Psoas muscle (tissue), 8 donors: ENCODE measurements around the gene FLT3. TPM values are rescaled to one million over a fixed set of nuclear protein-coding genes. Genes with fewer than 3 reads are reported as not detected.
A peak's percentile ranks its signal among the peaks of the same experiment; 100 is the strongest.

ENCODE experiments used
- ATAC-seq, 4 donors: fragments of 200-7000 bp; cut with Tn5 transposase; one replicate each; pipeline ENCODE4 v1.9.1; 2020; ENCODE audit warnings: moderate library complexity in 3 of 4, mild to moderate bottlenecking in 2 of 4
- DNase-seq, 2 donors: peaks; one replicate each; pipeline ENCODE4 v3.0.0-alpha.2; 2020
- H3K27ac ChIP-seq: fragments of 200-600 bp; one replicate; pipeline ENCODE4 v1.8.0; 2022
- H3K27me3 ChIP-seq, 3 donors: fragments of 200-600 bp in 1 of 3; one replicate each; pipeline versions ENCODE4 v1.6.1 to v1.8.0; 2013 to 2022; ENCODE audit warnings: low read length in 2 of 3, mild to moderate bottlenecking in 2 of 3, moderate library complexity in 1 of 3; ENCODE audit not compliant: insufficient read depth in 3 of 3
- H3K36me3 ChIP-seq, 2 donors: fragments of 200-600 bp in 1 of 2; one replicate each; pipeline versions ENCODE4 v1.6.1 to v1.8.0; 2013 to 2022; ENCODE audit warnings: low read depth in 1 of 2, mild to moderate bottlenecking in 1 of 2, moderate library complexity in 1 of 2; ENCODE audit not compliant: insufficient read depth in 1 of 2
- H3K4me1 ChIP-seq: fragments of 200-600 bp; one replicate; pipeline ENCODE4 v1.8.0; 2022
- H3K4me3 ChIP-seq: fragments of 200-600 bp; one replicate; pipeline ENCODE4 v1.8.0; 2022; ENCODE audit warnings: mild to moderate bottlenecking
- H3K9me3 ChIP-seq: fragments of 200-600 bp; one replicate; pipeline ENCODE4 v1.8.0; 2022
- CTCF ChIP-seq: fragments of 200-600 bp; IDR thresholded peaks from one replicate; pipeline ENCODE4 v1.8.0; 2022; ENCODE audit warnings: antibody characterized with exemption
- WGBS, 3 donors: extraction: QIAGEN DNeasy Blood & Tissue Kit; methylation state at CpG; one replicate each; pipeline versions ENCODE4 v1.1.6 to v1.1.7; 2013; 5-methylcytosine and 5-hydroxymethylcytosine counted together
- intact Hi-C, 2 donors: fragments of 100-400 bp; cut with DNase I; formaldehyde crosslinking; loops; one replicate each; pipeline versions ENCODE4 v1.11.0 to v1.14.2; 2022
- polyA plus RNA-seq, 3 donors: library from polyadenylated mRNA; stranded (reverse); fragments of 200-250 nt; gene quantifications; one replicate each; pipeline ENCODE4 v1.2.3, GENCODE V29; 2013
- total RNA-seq, 4 donors: library from RNA; stranded (reverse); fragmentation: NEBNext Ultra II Directional in 2 of 4; extraction: Animal tissue kit (Norgen Biotek cat#: 25700) in 2 of 4; gene quantifications; one replicate each; pipeline versions ENCODE4 v1.2.1 to v1.2.4, GENCODE V29; 2021 to 2023
- donor health status: healthy with polysubstance abuse.
- donor health status: DM: no; HTN: no; CAD: no; lungs with moderate emphysema.
- donor health status: Bipolar disorder and iron deficiency.
- donor health status: healthy.
- donor health status: DM: yes; HTN: yes; CAD: no.
- donor health status: DM: no; HTN: no; CAD: no.
- donor health status: DM: no; HTN: no; CAD: no.
- donor health status: DM: yes; HTN: yes; CAD: no.

The FLT3 gene
- total and polyA plus RNA-seq, 7 donors, result 0.04 to 0.19 (median 0.06) TPM; not detected in 2

GRCh38 chr13:28138756-28139470 is 38.5 kb upstream of the FLT3 start:
- peak; percentile 84 to 89 for DNase-seq
- H3K4me1 ChIP-seq, result peaks cover 13% of the 10 kb centered on the region
- intact Hi-C loops, result no loop called here

GRCh38 chr13:28138012-28138755 is 37.8 kb upstream of the FLT3 start, which contains the start of gene PAN3:
TSS of gene PAN3 (plus strand) at chr13:28138545. CDS start at chr13:28138658, 113 bp downstream.
- peak; percentile 87 to 93 (median 90) for ATAC-seq
- no peaks in the 10 kb centered on the region for H3K36me3 ChIP-seq
- H3K4me1 ChIP-seq, result peaks cover 13% of the 10 kb centered on the region
- peak within 1 kb of the TSS; percentile 100 for H3K4me3 ChIP-seq
- peak; percentile 93 to 96 for DNase-seq
- intact Hi-C loops, result no loop called here
- peak within 1 kb of the TSS; percentile 97 for H3K27ac ChIP-seq
- WGBS, 3 donors, result 0 to 1% (median 0%) methylated on average over 46 to 84 of the region's 84 CpGs
- no peaks in the 10 kb centered on the region for H3K27me3 ChIP-seq
- TF ChIP-seq CTCF, result peak; percentile 12
- H3K9me3 ChIP-seq, result no peaks in the 10 kb centered on the region

More at GRCh38 chr13:28138756-28139470, 38.5 kb upstream of the FLT3 start:
- H3K4me3 ChIP-seq, result peak overlapping the region; percentile 100
- WGBS, 3 donors, result 0% methylated on average over 31 to 59 of the region's 60 CpGs
- peak overlapping the region; percentile 97 for H3K27ac ChIP-seq
- H3K36me3 ChIP-seq, result no peaks in the 10 kb centered on the region
- H3K9me3 ChIP-seq, result no peaks in the 10 kb centered on the region
- ATAC-seq, result peak; percentile 65 to 73 (median 70)
- H3K27me3 ChIP-seq, result no peaks in the 10 kb centered on the region
- TF ChIP-seq CTCF, result no peak

GRCh38 chr13:28137596-28137995 is 37.2 kb upstream of the FLT3 start:
- 0% methylated on average over 11 of the region's 11 CpGs for WGBS, 3 donors
- Histone ChIP-seq H3K4me3 (peak overlapping the region; percentile 100), H3K27me3 (no peaks in the 10 kb centered on the region), H3K4me1 (peaks cover 8% of the 10 kb centered on the region), H3K9me3 (no peaks in the 10 kb centered on the region), H3K27ac (peak overlapping the region; percentile 97), H3K36me3 (no peaks in the 10 kb centered on the region)
- TF ChIP-seq CTCF, result no peak
- intact Hi-C loops, result no loop called here
- DNase-seq (no peak), ATAC-seq (peak in 1 of 4 donors; percentile 28)

- Histone ChIP-seq H3K27ac (peak overlapping the region; percentile 97), H3K9me3 (no peaks in the 10 kb centered on the region), H3K4me3 (peak overlapping the region; percentile 100), H3K27me3 (no peaks in the 10 kb centered on the region), H3K4me1 (peaks cover 6% of the 10 kb centered on the region), H3K36me3 (no peaks in the 10 kb centered on the region)
- no peak for TF ChIP-seq CTCF
- intact Hi-C loops, result no loop called here
- 51 to 64% (median 54%) methylated on average over 7 of the region's 7 CpGs for WGBS, 3 donors
- no peak for ATAC-seq
- DNase-seq, result no peak
Observed at GRCh38 chr13:28136916-28137315, 36.5 kb upstream of the FLT3 start.
